ENCODE results near the gene TMC5. TPM values are rescaled to one million over a fixed set of nuclear protein-coding genes. Genes with fewer than 3 reads are reported as not detected.

Gene TMC5
- total and polyA plus RNA-seq, 7 donors: 0.01 to 0.04 TPM; not detected in 5

DNA sequence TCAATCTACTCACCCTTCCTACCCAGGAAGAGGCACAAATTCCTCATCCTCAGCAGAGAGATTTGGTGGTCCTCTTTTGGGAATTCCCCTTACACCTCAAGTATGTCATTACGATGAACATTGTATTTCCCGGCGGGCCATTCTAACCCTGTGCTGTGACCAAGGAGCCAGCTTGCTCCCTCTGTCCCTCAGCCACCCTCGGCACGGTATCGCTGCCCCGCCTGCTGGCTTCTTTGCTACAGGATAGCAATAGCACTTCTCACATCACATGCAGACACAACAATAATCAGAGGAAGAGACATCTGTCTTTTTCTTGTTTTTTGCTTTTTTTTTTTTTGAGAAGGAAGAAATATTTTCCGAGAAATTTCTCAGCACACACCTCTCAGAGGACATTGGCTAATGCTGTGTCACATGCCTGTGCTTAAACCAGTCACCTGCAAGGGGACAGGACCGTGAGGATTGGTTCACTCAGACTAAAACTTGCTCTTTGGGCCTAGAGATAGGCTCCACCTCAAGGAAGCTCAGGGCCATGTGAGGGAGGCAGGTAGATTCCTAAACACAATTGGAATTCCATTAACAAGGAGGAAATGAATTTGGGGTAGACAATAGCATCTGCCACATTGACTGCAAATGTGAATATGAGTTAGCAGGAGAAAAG, 41.2 kb downstream of the TMC5 start:
- 65 to 77% (median 73%) methylated on average over 9 of the region's 9 CpGs for WGBS, 3 donors
- Histone ChIP-seq H3K27ac (no peak overlapping the region), H3K4me3 (no peak overlapping the region), H3K36me3 (ENCODE audit: insufficient read depth in 1 of 2, low read depth in 1 of 2) (no peaks in the 10 kb centered on the region), H3K9me3 (no peaks in the 10 kb centered on the region), H3K27me3 (ENCODE audit: insufficient read depth in 3 of 3, low read length in 2 of 3) (no peaks in the 10 kb centered on the region), H3K4me1 (no peaks in the 10 kb centered on the region)
- TF ChIP-seq, protein P1, sequence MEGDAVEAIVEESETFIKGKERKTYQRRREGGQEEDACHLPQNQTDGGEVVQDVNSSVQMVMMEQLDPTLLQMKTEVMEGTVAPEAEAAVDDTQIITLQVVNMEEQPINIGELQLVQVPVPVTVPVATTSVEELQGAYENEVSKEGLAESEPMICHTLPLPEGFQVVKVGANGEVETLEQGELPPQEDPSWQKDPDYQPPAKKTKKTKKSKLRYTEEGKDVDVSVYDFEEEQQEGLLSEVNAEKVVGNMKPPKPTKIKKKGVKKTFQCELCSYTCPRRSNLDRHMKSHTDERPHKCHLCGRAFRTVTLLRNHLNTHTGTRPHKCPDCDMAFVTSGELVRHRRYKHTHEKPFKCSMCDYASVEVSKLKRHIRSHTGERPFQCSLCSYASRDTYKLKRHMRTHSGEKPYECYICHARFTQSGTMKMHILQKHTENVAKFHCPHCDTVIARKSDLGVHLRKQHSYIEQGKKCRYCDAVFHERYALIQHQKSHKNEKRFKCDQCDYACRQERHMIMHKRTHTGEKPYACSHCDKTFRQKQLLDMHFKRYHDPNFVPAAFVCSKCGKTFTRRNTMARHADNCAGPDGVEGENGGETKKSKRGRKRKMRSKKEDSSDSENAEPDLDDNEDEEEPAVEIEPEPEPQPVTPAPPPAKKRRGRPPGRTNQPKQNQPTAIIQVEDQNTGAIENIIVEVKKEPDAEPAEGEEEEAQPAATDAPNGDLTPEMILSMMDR (IDR thresholded peaks at IDR 0.05): no peak
- intact Hi-C loops (cut with DNase I): no loop called here
- ATAC-seq (no peak), DNase-seq (no peak)

DNA sequence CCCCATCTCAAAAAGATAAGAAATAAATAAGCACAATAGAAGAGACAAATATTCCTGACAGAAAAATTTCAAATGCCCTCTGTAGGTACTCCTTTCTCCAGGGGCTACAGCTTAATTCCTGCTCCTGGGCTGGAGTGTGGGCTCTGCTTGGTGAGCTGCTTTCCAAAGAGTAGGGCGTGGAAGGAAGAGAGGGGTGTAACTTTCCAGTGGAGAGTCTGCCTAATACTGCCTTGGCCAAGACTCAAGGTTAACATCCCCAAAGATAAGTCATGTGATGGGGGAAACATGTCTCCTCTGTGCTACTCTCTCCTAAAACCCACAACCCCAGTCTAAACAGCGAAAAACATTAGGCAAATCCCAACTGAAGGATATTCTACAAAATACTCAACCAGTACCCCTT, 42.7 kb downstream of the TMC5 start:
- intact Hi-C loops (cut with DNase I): no loop called here
- H3K36me3 ChIP-seq (ENCODE audit: insufficient read depth in 1 of 2, low read depth in 1 of 2): no peaks in the 10 kb centered on the region
- no peak overlapping the region for H3K4me3 ChIP-seq
- H3K27ac ChIP-seq: no peak overlapping the region
- no peaks in the 10 kb centered on the region for H3K9me3 ChIP-seq
- H3K27me3 ChIP-seq (ENCODE audit: insufficient read depth in 3 of 3, low read length in 2 of 3): no peaks in the 10 kb centered on the region
- ATAC-seq (no peak), DNase-seq (no peak)
- H3K4me1 ChIP-seq: no peaks in the 10 kb centered on the region
- 69 to 84% (median 72%) methylated on average over 2 of the region's 2 CpGs for WGBS, 3 donors
- TF ChIP-seq, protein P1 (IDR thresholded peaks at IDR 0.05): no peak

DNA sequence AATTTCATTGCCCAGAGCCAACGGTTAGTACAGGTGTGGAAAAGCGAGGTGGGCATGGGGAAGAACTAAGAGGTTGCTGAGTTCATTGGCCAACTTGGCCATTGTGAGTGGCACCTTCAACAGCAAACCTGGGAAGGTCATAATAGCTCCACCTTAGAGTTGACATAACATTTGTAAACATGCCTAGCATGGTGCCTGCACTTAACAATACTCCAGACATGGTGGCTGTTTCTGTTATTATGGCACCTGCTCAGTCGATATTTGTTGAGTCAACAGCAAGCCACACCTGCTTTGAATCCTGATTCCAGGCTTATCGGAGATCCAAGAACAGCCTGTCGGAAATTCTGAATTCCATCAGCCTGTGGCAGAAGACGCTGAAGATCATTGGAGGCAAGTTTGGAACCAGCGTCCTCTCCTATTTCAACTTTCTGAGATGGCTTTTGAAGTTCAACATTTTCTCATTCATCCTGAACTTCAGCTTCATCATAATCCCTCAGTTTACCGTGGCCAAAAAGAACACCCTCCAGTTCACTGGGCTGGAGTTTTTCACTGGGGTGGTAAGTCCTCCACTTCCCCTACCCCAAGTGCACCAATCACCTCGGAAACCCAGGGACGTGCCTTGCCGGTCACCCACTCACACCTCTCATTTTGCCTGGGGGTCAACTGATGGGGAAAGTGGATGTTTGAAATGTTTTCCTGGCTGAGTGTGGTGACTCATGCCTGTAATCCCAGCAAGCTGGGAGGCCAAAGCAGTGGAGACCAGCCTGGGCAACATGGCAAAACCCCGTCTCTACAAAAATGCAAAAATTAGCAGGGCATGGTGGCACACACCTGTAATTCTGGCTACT, 46.0 kb downstream of the TMC5 start:
- TF ChIP-seq, protein P1 (IDR thresholded peaks at IDR 0.05): no peak
- H3K4me1 ChIP-seq: no peaks in the 10 kb centered on the region
- H3K4me3 ChIP-seq: no peak overlapping the region
- H3K27ac ChIP-seq: no peak overlapping the region
- no peaks in the 10 kb centered on the region for H3K36me3 ChIP-seq (ENCODE audit: insufficient read depth in 1 of 2, low read depth in 1 of 2)
- DNase-seq: no peak
- peaks cover 0 to under 1% (median 0%) of the 10 kb centered on the region in 3 donors for H3K27me3 ChIP-seq (ENCODE audit: insufficient read depth in 3 of 3, low read length in 2 of 3)
- no peaks in the 10 kb centered on the region for H3K9me3 ChIP-seq
- ATAC-seq: no peak
- WGBS, 3 donors: 85 to 88% (median 88%) methylated on average over 12 of the region's 12 CpGs
- intact Hi-C loops (cut with DNase I): no loop called here

DNA sequence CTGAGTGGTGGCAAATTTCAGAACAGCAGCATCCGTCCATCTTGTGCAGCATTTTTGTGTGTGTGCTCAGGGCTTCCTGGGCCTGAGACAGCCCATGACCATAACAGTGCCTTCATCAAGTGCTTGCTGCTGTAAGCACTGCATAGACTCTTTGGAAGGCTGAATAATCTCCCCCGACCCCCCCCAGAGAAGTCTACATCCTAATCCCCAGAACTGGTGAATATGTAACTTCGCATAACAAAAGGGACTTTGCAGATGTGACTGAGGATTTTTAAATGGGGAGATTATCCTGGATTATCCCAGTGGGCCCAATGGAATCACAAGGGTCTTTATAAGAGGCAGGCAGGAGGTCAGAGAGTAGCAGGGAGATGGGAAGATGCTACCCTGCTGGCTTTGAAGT, 50.6 kb downstream of the TMC5 start:
- TF ChIP-seq, protein P1 (IDR thresholded peaks at IDR 0.05): no peak
- no peak overlapping the region for H3K4me3 ChIP-seq
- 65 to 77% (median 74%) methylated on average over 3 of the region's 3 CpGs for WGBS, 3 donors

More for the DNA sequence above, 50.6 kb downstream of the TMC5 start:
- no peaks in the 10 kb centered on the region for H3K4me1 ChIP-seq
- DNase-seq (no peak), ATAC-seq (no peak)
- no peak overlapping the region for H3K27ac ChIP-seq
- intact Hi-C loops (cut with DNase I): no loop called here
- H3K27me3 ChIP-seq (ENCODE audit: insufficient read depth in 3 of 3, low read length in 2 of 3): peaks cover 0 to 4% (median 0%) of the 10 kb centered on the region in 3 donors
- H3K36me3 ChIP-seq (ENCODE audit: insufficient read depth in 1 of 2, low read depth in 1 of 2): no peaks in the 10 kb centered on the region
- no peaks in the 10 kb centered on the region for H3K9me3 ChIP-seq
